Globus pallidus (tissue), 1 donor: ENCODE data around the gene ESAM.

Source experiments
- DNase-seq: peaks from one replicate; pipeline ENCODE4 v3.0.0-alpha.2; 2015; ENCODE audit warnings: low spot score

The ESAM gene

GRCh38 chr11:124753205-124753604, 8.9 kb downstream of the ESAM start:
- DNase-seq = no peak

GRCh38 chr11:124752471-124753102, 9.5 kb downstream of the ESAM start:
- DNase-seq = no peak

- no peak for DNase-seq
Observed at GRCh38 chr11:124751741-124752470, 10.2 kb downstream of the ESAM start, which contains the start of gene VSIG2. Gene VSIG2 (minus strand): TSS chr11:124752255. CDS start chr11:124752137, 118 bp downstream.

- DNase-seq = no peak
Observed at GRCh38 chr11:124751391-124751740, 10.7 kb downstream of the ESAM start.

GRCh38 chr11:124749912-124750311, 12.2 kb downstream of the ESAM start:
- DNase-seq = no peak

GRCh38 chr11:124748481-124749343, 13.4 kb downstream of the ESAM start:
- DNase-seq = no peak

GRCh38 chr11:124748100-124748418, 14.0 kb downstream of the ESAM start:
- DNase-seq = no peak

GRCh38 chr11:124747406-124748099, 14.5 kb downstream of the ESAM start:
- DNase-seq = no peak

GRCh38 chr11:124746621-124747243, 15.4 kb downstream of the ESAM start:
- DNase-seq = no peak

GRCh38 chr11:124745835-124746620, 16.1 kb downstream of the ESAM start:
- DNase-seq = no peak

GRCh38 chr11:124745270-124745834, 16.7 kb downstream of the ESAM start:
- no peak for DNase-seq

GRCh38 chr11:124743050-124743449, 19.0 kb downstream of the ESAM start:
- no peak for DNase-seq

- DNase-seq = no peak
Observed at GRCh38 chr11:124742555-124742954, 19.5 kb downstream of the ESAM start.

- DNase-seq = no peak
Observed at GRCh38 chr11:124740277-124740882, 21.7 kb downstream of the ESAM start.

- peak; percentile 55 for DNase-seq
Observed at GRCh38 chr11:124739479-124740276, 22.4 kb downstream of the ESAM start, which contains the start of gene NRGN. Gene NRGN (plus strand): TSS chr11:124739942. CDS start chr11:124740085, 143 bp downstream.

- no peak for DNase-seq
Observed at GRCh38 chr11:124738713-124739478, 23.2 kb downstream of the ESAM start.

GRCh38 chr11:124737638-124738305, 24.3 kb downstream of the ESAM start:
- no peak for DNase-seq

GRCh38 chr11:124736736-124737135, 25.4 kb downstream of the ESAM start:
- no peak for DNase-seq
